ENCODE results near the gene TMEM163. TPM values are rescaled to one million over a fixed set of nuclear protein-coding genes. Genes with fewer than 3 reads are reported as not detected.

Gene TMEM163
- total RNA-seq, 2 experiments from 2014 or later, result 0.51 TPM; not detected in 1

- no peak for TF ChIP-seq EZH2phosphoT487 (IDR thresholded peaks at IDR 0.05; ENCODE audit: borderline replicate concordance, low read depth, low read length)
- TF ChIP-seq CTCF (conservative IDR thresholded peaks at IDR 0.05; ENCODE audit: low read length), result no peak
- CTCF ChIA-PET (ENCODE audit: unreplicated experiment), result no interaction called here
Measured at GRCh38 chr2:134593519-134593918, 125.3 kb downstream of the TMEM163 start.

GRCh38 chr2:134592377-134592776 is 126.4 kb downstream of the TMEM163 start:
- Histone ChIP-seq H3K9me3 (ENCODE audit: low read length) (no peaks in the 10 kb centered on the region), H2AFZ (ENCODE audit: low read length) (no peak overlapping the region), H3K27ac (ENCODE audit: low read depth, low read length, poor library complexity, severe bottlenecking) (no peak overlapping the region), H3K4me3 (ENCODE audit: low read depth, low read length, poor library complexity, severe bottlenecking) (no peak overlapping the region), H3K4me1 (ENCODE audit: insufficient read depth, low read length, poor library complexity, severe bottlenecking) (no peaks in the 10 kb centered on the region), H4K20me1 (ENCODE audit: insufficient read depth, low read length) (no peaks in the 10 kb centered on the region), H3K36me3 (ENCODE audit: insufficient read depth, low read length) (no peaks in the 10 kb centered on the region), H3K4me2 (ENCODE audit: low read length) (no peak overlapping the region), H3K79me2 (ENCODE audit: insufficient read depth, low read depth, low read length) (no peaks in the 10 kb centered on the region), H3K9me2 (ENCODE audit: insufficient read depth, low read length) (no peaks in the 10 kb centered on the region)
- POLR2A ChIA-PET, result interaction anchor here (0.8 kb wide), 1 partner anchor 283 kb away, joined by 3 read pairs; no protein-coding TSS in a partner anchor
- intact Hi-C loops (cut with micrococcal nuclease; ENCODE audit: unreplicated experiment), result no loop called here
- BruUV-seq (replicated peaks), result no TSS peak
- no peak for TF ChIP-seq EZH2phosphoT487 (IDR thresholded peaks at IDR 0.05; ENCODE audit: borderline replicate concordance, low read depth, low read length)
- no peak for TF ChIP-seq CTCF (conservative IDR thresholded peaks at IDR 0.05; ENCODE audit: low read length)
- CTCF ChIA-PET (ENCODE audit: unreplicated experiment), result no interaction called here
- no peak for DNase-seq (ENCODE audit: low spot score)

More at GRCh38 chr2:134593519-134593918, 125.3 kb downstream of the TMEM163 start:
- no peak overlapping the region for H3K27ac ChIP-seq (ENCODE audit: low read depth, low read length, poor library complexity, severe bottlenecking)
- no TSS peak for BruUV-seq (replicated peaks)
- intact Hi-C loops (cut with micrococcal nuclease; ENCODE audit: unreplicated experiment), result no loop called here
- H3K79me2 ChIP-seq (ENCODE audit: insufficient read depth, low read depth, low read length), result no peaks in the 10 kb centered on the region
- H3K4me2 ChIP-seq (ENCODE audit: low read length), result no peak overlapping the region
- POLR2A ChIA-PET, result no interaction called here
- no peak overlapping the region for H2AFZ ChIP-seq (ENCODE audit: low read length)
- no peaks in the 10 kb centered on the region for H3K9me2 ChIP-seq (ENCODE audit: insufficient read depth, low read length)
- H4K20me1 ChIP-seq (ENCODE audit: insufficient read depth, low read length), result no peaks in the 10 kb centered on the region
- no peak for DNase-seq (ENCODE audit: low spot score)
- no peaks in the 10 kb centered on the region for H3K4me1 ChIP-seq (ENCODE audit: insufficient read depth, low read length, poor library complexity, severe bottlenecking)
- no peak overlapping the region for H3K4me3 ChIP-seq (ENCODE audit: low read depth, low read length, poor library complexity, severe bottlenecking)
- no peaks in the 10 kb centered on the region for H3K36me3 ChIP-seq (ENCODE audit: insufficient read depth, low read length)
- no peaks in the 10 kb centered on the region for H3K9me3 ChIP-seq (ENCODE audit: low read length)

- CTCF ChIA-PET (ENCODE audit: unreplicated experiment), result no interaction called here
- Histone ChIP-seq H4K20me1 (ENCODE audit: insufficient read depth, low read length) (no peaks in the 10 kb centered on the region), H3K4me3 (ENCODE audit: low read depth, low read length, poor library complexity, severe bottlenecking) (no peak overlapping the region), H3K36me3 (ENCODE audit: insufficient read depth, low read length) (no peaks in the 10 kb centered on the region), H3K9me3 (ENCODE audit: low read length) (no peaks in the 10 kb centered on the region), H3K27ac (ENCODE audit: low read depth, low read length, poor library complexity, severe bottlenecking) (no peak overlapping the region), H3K4me2 (ENCODE audit: low read length) (no peak overlapping the region), H2AFZ (ENCODE audit: low read length) (no peak overlapping the region), H3K79me2 (ENCODE audit: insufficient read depth, low read depth, low read length) (no peaks in the 10 kb centered on the region), H3K9me2 (ENCODE audit: insufficient read depth, low read length) (no peaks in the 10 kb centered on the region), H3K4me1 (ENCODE audit: insufficient read depth, low read length, poor library complexity, severe bottlenecking) (no peaks in the 10 kb centered on the region)
- POLR2A ChIA-PET, result interaction anchor here (0.8 kb wide), 1 partner anchor 284 kb away, joined by 3 read pairs; no protein-coding TSS in a partner anchor
- DNase-seq (ENCODE audit: low spot score), result no peak
- no peak for TF ChIP-seq CTCF (conservative IDR thresholded peaks at IDR 0.05; ENCODE audit: low read length)
- no peak for TF ChIP-seq EZH2phosphoT487 (IDR thresholded peaks at IDR 0.05; ENCODE audit: borderline replicate concordance, low read depth, low read length)
- no TSS peak for BruUV-seq (replicated peaks)
- intact Hi-C loops (cut with micrococcal nuclease; ENCODE audit: unreplicated experiment), result no loop called here
Measured at GRCh38 chr2:134591526-134591925, 127.3 kb downstream of the TMEM163 start.

Measured in OCI-LY7 (cell line).